HepG2 (cell line): ENCODE measurements around the gene WDR87. TPM values are rescaled to one million over a fixed set of nuclear protein-coding genes. Genes with fewer than 3 reads are reported as not detected.

ENCODE experiments used
- ATAC-seq: fragments of 200-7000 bp; cut with Tn5 transposase; 3 replicates; pipeline ENCODE4 v1.9.1; 2020; ENCODE audit warnings: mild to moderate bottlenecking, moderate library complexity
- BruUV-seq: library from RNA; stranded (reverse); fragments of 400-500 nt; replicated peaks from 2 replicates; lab custom pipeline; 2021; lab: Mats Ljungman, UMichigan
- CTCF ChIA-PET: fragments of 300-600 bp; formaldehyde crosslinking; extraction: SDS; loops from one replicate; lab custom pipeline; 2021; ENCODE audit warnings: low total read pairs, inconsistent platforms, low intra/inter-chr PET ratio; lab: Yijun Ruan, JAX
- POLR2A ChIA-PET: fragments of 350-600 bp; sonication (Branson Sonifier 250); formaldehyde crosslinking; loops from one replicate; lab custom pipeline; 2020; ENCODE audit warnings: antibody characterized with exemption, inconsistent platforms; lab: Yijun Ruan, JAX
- DNase-seq: peaks from one replicate; pipeline ENCODE4 v3.0.0-alpha.2; 2015; ENCODE audit warnings: low spot score
- FAIRE-seq: peaks from 3 replicates; lab custom pipeline; 2011; peaks lifted over from hg19 to GRCh38; lab: Jason Lieb, UNC
- H2AFZ ChIP-seq: one replicate; pipeline ENCODE4 v1.6.1; 2011; ENCODE audit warnings: low read length, inconsistent platforms
- H3K27ac ChIP-seq: fragments of 300-600 bp; 3 replicates; pipeline ENCODE4 v1.8.0; 2011; ENCODE audit warnings: mixed run types, mild to moderate bottlenecking, mixed read lengths, low read length, inconsistent platforms; ENCODE audit not compliant: insufficient read depth; ENCODE audit errors: extremely low read length
- H3K27me3 ChIP-seq, 2 experiments: fragments of 200-600 bp in 1 of 2; 2 replicates in 1 of 2; 3 replicates in 1 of 2; pipeline versions ENCODE4 v1.6.0 to v1.8.0; 2011; ENCODE audit warnings: low read length in 2 of 2, mild to moderate bottlenecking in 2 of 2, moderate library complexity in 2 of 2, inconsistent platforms in 1 of 2; ENCODE audit not compliant: insufficient read depth in 2 of 2, control insufficient read depth in 1 of 2
- H3K36me3 ChIP-seq, 2 experiments: fragments of 200-600 bp in 1 of 2; replicated peaks in 1 of 2; 2 replicates in 1 of 2; 3 replicates in 1 of 2; pipeline versions ENCODE4 v1.5.1 to v1.8.0; 2011; ENCODE audit warnings: low read length in 2 of 2, inconsistent platforms in 1 of 2; ENCODE audit not compliant: insufficient read depth in 2 of 2, control insufficient read depth in 1 of 2
- H3K4me1 ChIP-seq: 2 replicates; pipeline ENCODE4 v1.5.1; 2012; ENCODE audit warnings: low read length, inconsistent platforms; ENCODE audit not compliant: insufficient read depth
- H3K4me2 ChIP-seq: 2 replicates; pipeline ENCODE4 v1.6.0; 2011; ENCODE audit warnings: low read depth, low read length, inconsistent platforms
- H3K4me3 ChIP-seq, 3 experiments: fragments of 200-600 bp in 1 of 3; sonication (generic), shearing (Covaris generic) in 1 of 3; replicated peaks in 1 of 3; 2 replicates each; pipeline ENCODE4 v1.5.1; 2011 to 2016; ENCODE audit warnings: low read length in 3 of 3, inconsistent platforms in 2 of 3, low read depth in 2 of 3, mild to moderate bottlenecking in 2 of 3, control low read depth in 1 of 3, mixed read lengths in 1 of 3; ENCODE audit not compliant: insufficient read depth in 1 of 3
- H3K79me2 ChIP-seq: one replicate; pipeline ENCODE4 v1.6.1; 2011; ENCODE audit warnings: low read length, inconsistent platforms; ENCODE audit not compliant: insufficient read depth
- H3K9ac ChIP-seq: 2 replicates; pipeline ENCODE4 v1.6.0; 2011; ENCODE audit warnings: mild to moderate bottlenecking, low read depth, low read length, inconsistent platforms; ENCODE audit not compliant: insufficient read depth
- H3K9me3 ChIP-seq: 2 replicates; pipeline ENCODE4 v1.5.1; 2012; ENCODE audit warnings: mild to moderate bottlenecking, low read length
- H4K20me1 ChIP-seq: 2 replicates; pipeline ENCODE4 v1.6.0; 2011; ENCODE audit warnings: inconsistent platforms, mild to moderate bottlenecking, low read length, moderate library complexity; ENCODE audit not compliant: insufficient read depth
- DDIT3 ChIP-seq: sonication (generic); formaldehyde crosslinking; IDR thresholded peaks from 2 replicates; pipeline ENCODE4 v1.4.0; 2020; ENCODE audit warnings: mild to moderate bottlenecking, missing genetic modification reagents
- DPF2 ChIP-seq: sonication (generic); formaldehyde crosslinking; IDR thresholded peaks from 2 replicates; pipeline ENCODE4 v1.4.0; 2020; ENCODE audit warnings: mild to moderate bottlenecking, low read depth, missing genetic modification reagents, borderline replicate concordance
- GLMP ChIP-seq: sonication (generic); formaldehyde crosslinking; IDR thresholded peaks from 2 replicates; pipeline ENCODE4 v1.9.0; 2021; ENCODE audit warnings: missing genetic modification reagents, mild to moderate bottlenecking, borderline replicate concordance
- HNRNPH1 ChIP-seq: fragments of 200-400 bp; formaldehyde crosslinking; optimal IDR thresholded peaks from 2 replicates; pipeline ENCODE3; 2017; ENCODE audit warnings: mild to moderate bottlenecking, low read depth, low read length
- LBX2 ChIP-seq: sonication (generic); formaldehyde crosslinking; IDR thresholded peaks from 2 replicates; pipeline ENCODE4 v1.5.0; 2020; ENCODE audit warnings: missing genetic modification reagents, mild to moderate bottlenecking, borderline replicate concordance
- MIXL1 ChIP-seq: IDR thresholded peaks from 2 replicates; pipeline ENCODE4 v1.6.1; 2016
- MTA3 ChIP-seq: sonication (generic); formaldehyde crosslinking; IDR thresholded peaks from 2 replicates; pipeline ENCODE4 v1.4.0; 2020; ENCODE audit warnings: missing genetic modification reagents
- NFE2 ChIP-seq: sonication (generic); formaldehyde crosslinking; IDR thresholded peaks from 2 replicates; pipeline ENCODE4 v1.4.0; 2020; ENCODE audit warnings: missing genetic modification reagents
- NFKB2 ChIP-seq: sonication (generic); formaldehyde crosslinking; IDR thresholded peaks from 2 replicates; pipeline ENCODE4 v1.4.0; 2020; ENCODE audit warnings: missing genetic modification reagents, borderline replicate concordance
- SRSF4 ChIP-seq: fragments of 200-400 bp; formaldehyde crosslinking; IDR thresholded peaks from one replicate; pipeline ENCODE4 v1.6.1; 2018; ENCODE audit warnings: mild to moderate bottlenecking, low read depth, low read length, moderate library complexity; ENCODE audit not compliant: poor library complexity, severe bottlenecking
- TBX3 ChIP-seq: fragments of 450-650 bp; IDR thresholded peaks from 2 replicates; pipeline ENCODE4 v1.6.1; 2017; ENCODE audit warnings: antibody characterized with exemption, mild to moderate bottlenecking, inconsistent platforms, borderline replicate concordance
- TSC22D2 ChIP-seq: sonication (generic); formaldehyde crosslinking; IDR thresholded peaks from 2 replicates; pipeline ENCODE4 v1.5.1; 2020; ENCODE audit warnings: missing genetic modification reagents, mild to moderate bottlenecking, borderline replicate concordance
- ZNF18 ChIP-seq: sonication (generic); formaldehyde crosslinking; IDR thresholded peaks from 2 replicates; pipeline ENCODE4 v1.8.0; 2022; ENCODE audit warnings: mild to moderate bottlenecking, missing genetic modification reagents; ENCODE audit not compliant: insufficient replicate concordance
- ZNF260 ChIP-seq: sonication (generic); formaldehyde crosslinking; IDR thresholded peaks from 2 replicates; pipeline ENCODE4 v1.4.0; 2020; ENCODE audit warnings: missing genetic modification reagents, low read depth, mild to moderate bottlenecking, borderline replicate concordance
- ZNF276 ChIP-seq: sonication (generic); formaldehyde crosslinking; IDR thresholded peaks from 2 replicates; pipeline ENCODE4 v1.4.0; 2020; ENCODE audit warnings: mild to moderate bottlenecking, low read depth, missing genetic modification reagents
- ZNF30 ChIP-seq: sonication (generic); formaldehyde crosslinking; IDR thresholded peaks from 2 replicates; pipeline ENCODE4 v1.5.0; 2020; ENCODE audit warnings: mild to moderate bottlenecking, missing genetic modification reagents
- ZXDC ChIP-seq: sonication (generic); formaldehyde crosslinking; IDR thresholded peaks from 2 replicates; pipeline ENCODE4 v1.5.0; 2020; ENCODE audit warnings: mild to moderate bottlenecking, missing genetic modification reagents
- WGBS: methylation state at CpG from one replicate; pipeline ENCODE4 v1.1.6; 2017; ENCODE audit warnings: low lambda C conversion rate; 5-methylcytosine and 5-hydroxymethylcytosine counted together
- in situ Hi-C: cut with HindIII; loops from 2 replicates; pipeline ENCODE4 v1.10.0; 2017; ENCODE audit warnings: low pct_unique_long_range_greater_than_20kb; ENCODE audit not compliant: extremely low pct_ligation_motif_present
- intact Hi-C: fragments of 100-400 bp; cut with micrococcal nuclease; formaldehyde crosslinking; loops from one replicate; pipeline ENCODE4 v1.10.0; 2022; ENCODE audit not compliant: unreplicated experiment
- polyA plus RNA-seq, 8 experiments: library from polyadenylated mRNA; depleted of rRNA in 3 of 8; stranded (reverse) in 7 of 8; unstranded in 1 of 8; fragments of >200 nt; fragmentation: Illumina TruSeq in 4 of 8; extraction: Trizol in 4 of 8; gene quantifications; 2 replicates each; pipeline versions ENCODE4 v1.2.1 to v1.2.3, GENCODE V29; 2011 to 2016; ENCODE audit warnings: low read depth in 4 of 8, missing spikeins in 1 of 8, mixed read lengths in 1 of 8; ENCODE audit not compliant: insufficient read depth in 1 of 8
- total RNA-seq, 5 experiments: library from RNA; depleted of rRNA; stranded (reverse); fragments of >200 nt; fragmentation: Illumina TruSeq; extraction: Trizol; gene quantifications; 2 replicates each; pipeline ENCODE4 v1.2.3, GENCODE V29; 2016; ENCODE audit warnings: low read depth in 1 of 5

WDR87 gene
- total and polyA plus RNA-seq, 2 of the 13 experiments (the other 11 are each of a cell fraction or from before 2014, with no cell fraction given): not detected

- in situ Hi-C loops: no loop called here
- Histone ChIP-seq H3K27me3 (no peaks in the 10 kb centered on the region; a peak in 1 of 5 replicates), H3K79me2 (peaks cover 15% of the 10 kb centered on the region), H3K27ac (no peak overlapping the region), H3K36me3 (no peaks in the 10 kb centered on the region; a peak in 1 of 5 replicates), H3K4me3 (no peak overlapping the region), H3K4me2 (no peak overlapping the region), H4K20me1 (no peaks in the 10 kb centered on the region), H3K9ac (no peak overlapping the region), H2AFZ (no peak overlapping the region), H3K9me3 (no peaks in the 10 kb centered on the region), H3K4me1 (peaks cover 35% of the 10 kb centered on the region)
- DNase-seq: no peak
- intact Hi-C loops: no loop called here
- no TSS peak for BruUV-seq
- no peak for FAIRE-seq
- CTCF ChIA-PET: no interaction called here
- POLR2A ChIA-PET: interaction anchor here (1.3 to 1.4 kb wide), 2 partner anchors 11 to 35 kb away, joined by 3 read pairs; partner anchors contain the start of gene SIPA1L3
- WGBS: 97% methylated on average over 6 of the region's 6 CpGs
- ATAC-seq: no peak
- no peak for TF ChIP-seq ZXDC (CRISPR knock-in tag)
- TF ChIP-seq ZNF18 (CRISPR knock-in tag): no peak
- no peak for TF ChIP-seq ZNF30 (CRISPR knock-in tag)
- TF ChIP-seq ZNF276 (CRISPR knock-in tag): no peak
- no peak for TF ChIP-seq SRSF4
- TF ChIP-seq MIXL1 (CRISPR knock-in tag): no peak
- TF ChIP-seq DDIT3 (CRISPR knock-in tag): no peak
- TF ChIP-seq GLMP (CRISPR knock-in tag): no peak
- no peak for TF ChIP-seq NFKB2
- no peak for TF ChIP-seq LBX2 (CRISPR knock-in tag)
- no peak for TF ChIP-seq HNRNPH1
- TF ChIP-seq MTA3 (CRISPR knock-in tag): no peak
- no peak for TF ChIP-seq ZNF260 (CRISPR knock-in tag)
- TF ChIP-seq DPF2 (CRISPR knock-in tag): no peak
- TF ChIP-seq TSC22D2 (CRISPR knock-in tag): no peak
- TF ChIP-seq NFE2 (CRISPR knock-in tag): no peak
- TF ChIP-seq TBX3: no peak
Observed at GRCh38 chr19:37942516-37942902, 36.1 kb upstream of the WDR87 start.
